Neural cell (in vitro differentiated cells): ENCODE results near the gene LRMDA. TPM values are rescaled to one million over a fixed set of nuclear protein-coding genes. Genes with fewer than 3 reads are reported as not detected.

Experiments
- H2AFZ ChIP-seq: fragments of 200-600, 300-800 bp; sonication (generic), shearing (Covaris generic); 2 replicates; pipeline ENCODE4 v1.6.0; 2014; ENCODE audit warnings: low read depth, mild to moderate bottlenecking, antibody characterized with exemption, low read length, moderate library complexity
- H3F3A ChIP-seq: fragments of 200-600 bp; shearing (Covaris generic); 2 replicates; pipeline ENCODE4 v1.6.1; 2016; ENCODE audit warnings: mild to moderate bottlenecking, moderate library complexity, mixed read lengths, antibody characterized with exemption, low read length; ENCODE audit not compliant: insufficient read depth, poor library complexity, severe bottlenecking
- H3K27ac ChIP-seq: fragments of 200-600, 300-800 bp; sonication (generic), shearing (Covaris generic); 2 replicates; pipeline ENCODE4 v1.5.1; 2014; ENCODE audit warnings: mild to moderate bottlenecking, low read length, moderate library complexity
- H3K27me3 ChIP-seq: fragments of 300-800, 200-600 bp; sonication (generic), shearing (Covaris generic); 2 replicates; pipeline ENCODE4 v1.6.0; 2014; ENCODE audit warnings: mild to moderate bottlenecking, low read depth, low read length, moderate library complexity; ENCODE audit not compliant: insufficient read depth
- H3K36me3 ChIP-seq: fragments of 300-800, 200-600 bp; sonication (generic), shearing (Covaris generic); 2 replicates; pipeline ENCODE4 v1.5.1; 2014; ENCODE audit warnings: mild to moderate bottlenecking, antibody characterized with exemption, low read length, moderate library complexity; ENCODE audit not compliant: insufficient read depth
- H3K4me2 ChIP-seq: fragments of 300-800, 200-600 bp; sonication (generic), shearing (Covaris generic); 2 replicates; pipeline ENCODE4 v1.6.0; 2014; ENCODE audit warnings: mild to moderate bottlenecking, low read length
- H3K4me3 ChIP-seq: fragments of 300-800, 200-600 bp; sonication (generic), shearing (Covaris generic); 2 replicates; pipeline ENCODE4 v1.5.1; 2014; ENCODE audit warnings: mild to moderate bottlenecking, low read length, moderate library complexity
- H3K79me2 ChIP-seq: fragments of 200-600 bp; shearing (Covaris generic); replicated peaks from 2 replicates; pipeline ENCODE4 v1.6.0; 2014; ENCODE audit warnings: mild to moderate bottlenecking, low read length, moderate library complexity; ENCODE audit not compliant: insufficient read depth
- H3K9ac ChIP-seq: fragments of 300-800, 200-600 bp; sonication (generic), shearing (Covaris generic); 2 replicates; pipeline ENCODE4 v1.6.1; 2016; ENCODE audit warnings: mild to moderate bottlenecking, low read length, mixed read lengths
- H3K9me2 ChIP-seq: fragments of 200-600 bp; shearing (Covaris generic); 2 replicates; pipeline ENCODE4 v1.6.1; 2016; ENCODE audit warnings: mild to moderate bottlenecking, low read length, mixed read lengths; ENCODE audit not compliant: insufficient read depth
- H3K9me3 ChIP-seq: fragments of 200-600, 300-800 bp; sonication (generic), shearing (Covaris generic); 2 replicates; pipeline ENCODE4 v1.6.1; 2016; ENCODE audit warnings: mild to moderate bottlenecking, mixed run types, low read length, moderate library complexity, mixed read lengths
- H4K20me1 ChIP-seq: fragments of 200-600 bp; shearing (Covaris generic); 2 replicates; pipeline ENCODE4 v1.6.1; 2016; ENCODE audit warnings: mild to moderate bottlenecking, mixed run types; ENCODE audit not compliant: insufficient read depth
- EP300 ChIP-seq: fragments of 450-650 bp; conservative IDR thresholded peaks from 2 replicates; pipeline ENCODE4 v1.6.1; 2014; ENCODE audit warnings: antibody characterized with exemption, mild to moderate bottlenecking, moderate library complexity; ENCODE audit not compliant: poor library complexity, severe bottlenecking
- EZH2 ChIP-seq: fragments of 200-600, 300-800 bp; shearing (Covaris generic), sonication (generic); IDR thresholded peaks from 2 replicates; pipeline ENCODE4 v1.6.1; 2014; ENCODE audit warnings: antibody characterized with exemption, low read length, borderline replicate concordance, mild to moderate bottlenecking; ENCODE audit not compliant: insufficient read depth, poor library complexity, severe bottlenecking
- MXI1 ChIP-seq: fragments of 450-650 bp; conservative IDR thresholded peaks from 2 replicates; pipeline ENCODE4 v1.6.1; 2014; ENCODE audit warnings: antibody characterized with exemption, mild to moderate bottlenecking; ENCODE audit not compliant: poor library complexity, severe bottlenecking
- POLR2AphosphoS5 ChIP-seq: IDR thresholded peaks from 2 replicates; pipeline ENCODE4 v1.6.1; 2012
- RAD21 ChIP-seq: fragments of 450-650 bp; conservative IDR thresholded peaks from 2 replicates; pipeline ENCODE4 v1.6.1; 2014; ENCODE audit warnings: antibody characterized with exemption, mild to moderate bottlenecking, moderate library complexity
- SMC3 ChIP-seq: fragments of 450-650 bp; conservative IDR thresholded peaks from 2 replicates; pipeline ENCODE4 v1.6.1; 2014; ENCODE audit warnings: antibody characterized with exemption, mild to moderate bottlenecking, moderate library complexity; ENCODE audit not compliant: poor library complexity
- TAF1 ChIP-seq: IDR thresholded peaks from 2 replicates; pipeline ENCODE4 v1.6.1; 2012; ENCODE audit warnings: low read depth
- polyA plus RNA-seq: library from polyadenylated mRNA; depleted of rRNA; stranded (reverse); fragments of >200 nt; gene quantifications from 2 replicates; pipeline ENCODE4 v1.2.3, GENCODE V29; 2014
- TF ChIP-seq, protein P1 (sequence below): IDR thresholded peaks from 2 replicates; pipeline ENCODE4 v1.6.1; 2012; ENCODE audit warnings: borderline replicate concordance
- TF ChIP-seq, protein P2 (sequence below): fragments of 450-650 bp; IDR thresholded peaks from 2 replicates; pipeline ENCODE4 v1.5.1; 2014; ENCODE audit warnings: antibody characterized with exemption, mild to moderate bottlenecking, moderate library complexity; ENCODE audit not compliant: poor library complexity, severe bottlenecking

The LRMDA gene
- polyA plus RNA-seq, 1 donor from 2014 or later: 5.6 TPM

GRCh38 chr10:76318211-76318610 lies 886.8 kb downstream of the LRMDA start:
- no peaks in the 10 kb centered on the region for H3K9me3 ChIP-seq
- H3K79me2 ChIP-seq: no peaks in the 10 kb centered on the region
- H3K36me3 ChIP-seq: no peaks in the 10 kb centered on the region
- TF ChIP-seq POLR2AphosphoS5 (no peak), MXI1 (no peak), RAD21 (no peak)
- no peaks in the 10 kb centered on the region for H3K9me2 ChIP-seq
- H3K4me3 ChIP-seq: no peak overlapping the region
- H3K27ac ChIP-seq: no peak overlapping the region
- H3F3A ChIP-seq: no peaks in the 10 kb centered on the region
- H3K9ac ChIP-seq: no peak overlapping the region
- no peaks in the 10 kb centered on the region for H4K20me1 ChIP-seq
- H3K4me2 ChIP-seq: no peak overlapping the region
- H3K27me3 ChIP-seq: no peaks in the 10 kb centered on the region
- no peak overlapping the region for H2AFZ ChIP-seq

DNA sequence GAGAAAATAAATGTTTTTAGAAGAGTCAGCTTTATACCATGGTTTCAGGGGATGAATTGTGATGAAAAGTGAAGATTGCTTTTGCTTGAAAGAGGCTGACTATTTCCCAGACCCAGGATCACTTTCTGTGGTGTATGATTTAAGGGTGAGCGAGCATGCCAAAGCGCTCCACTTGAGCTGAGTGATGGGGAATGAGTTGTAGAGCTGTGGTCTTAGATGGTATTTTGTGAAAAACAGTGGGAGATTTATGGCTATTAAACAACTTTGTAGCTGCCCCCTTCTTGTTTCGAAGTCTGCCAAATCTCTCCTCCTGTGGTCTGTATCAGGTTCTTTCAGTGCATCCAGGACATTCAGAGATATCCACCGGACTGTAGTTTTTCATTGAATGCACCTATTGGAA lies 888.2 kb downstream of the LRMDA start:
- H3K9me2 ChIP-seq: no peaks in the 10 kb centered on the region
- no peaks in the 10 kb centered on the region for H3K36me3 ChIP-seq
- H2AFZ ChIP-seq: no peak overlapping the region
- no peak overlapping the region for H3K4me3 ChIP-seq
- H3K27me3 ChIP-seq: no peaks in the 10 kb centered on the region
- no peaks in the 10 kb centered on the region for H4K20me1 ChIP-seq
- no peaks in the 10 kb centered on the region for H3F3A ChIP-seq
- H3K9me3 ChIP-seq: no peaks in the 10 kb centered on the region
- H3K4me2 ChIP-seq: no peak overlapping the region
- no peak for TF ChIP-seq SMC3
- TF ChIP-seq, protein P1, sequence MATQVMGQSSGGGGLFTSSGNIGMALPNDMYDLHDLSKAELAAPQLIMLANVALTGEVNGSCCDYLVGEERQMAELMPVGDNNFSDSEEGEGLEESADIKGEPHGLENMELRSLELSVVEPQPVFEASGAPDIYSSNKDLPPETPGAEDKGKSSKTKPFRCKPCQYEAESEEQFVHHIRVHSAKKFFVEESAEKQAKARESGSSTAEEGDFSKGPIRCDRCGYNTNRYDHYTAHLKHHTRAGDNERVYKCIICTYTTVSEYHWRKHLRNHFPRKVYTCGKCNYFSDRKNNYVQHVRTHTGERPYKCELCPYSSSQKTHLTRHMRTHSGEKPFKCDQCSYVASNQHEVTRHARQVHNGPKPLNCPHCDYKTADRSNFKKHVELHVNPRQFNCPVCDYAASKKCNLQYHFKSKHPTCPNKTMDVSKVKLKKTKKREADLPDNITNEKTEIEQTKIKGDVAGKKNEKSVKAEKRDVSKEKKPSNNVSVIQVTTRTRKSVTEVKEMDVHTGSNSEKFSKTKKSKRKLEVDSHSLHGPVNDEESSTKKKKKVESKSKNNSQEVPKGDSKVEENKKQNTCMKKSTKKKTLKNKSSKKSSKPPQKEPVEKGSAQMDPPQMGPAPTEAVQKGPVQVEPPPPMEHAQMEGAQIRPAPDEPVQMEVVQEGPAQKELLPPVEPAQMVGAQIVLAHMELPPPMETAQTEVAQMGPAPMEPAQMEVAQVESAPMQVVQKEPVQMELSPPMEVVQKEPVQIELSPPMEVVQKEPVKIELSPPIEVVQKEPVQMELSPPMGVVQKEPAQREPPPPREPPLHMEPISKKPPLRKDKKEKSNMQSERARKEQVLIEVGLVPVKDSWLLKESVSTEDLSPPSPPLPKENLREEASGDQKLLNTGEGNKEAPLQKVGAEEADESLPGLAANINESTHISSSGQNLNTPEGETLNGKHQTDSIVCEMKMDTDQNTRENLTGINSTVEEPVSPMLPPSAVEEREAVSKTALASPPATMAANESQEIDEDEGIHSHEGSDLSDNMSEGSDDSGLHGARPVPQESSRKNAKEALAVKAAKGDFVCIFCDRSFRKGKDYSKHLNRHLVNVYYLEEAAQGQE: no peak
- TF ChIP-seq RAD21: no peak
- TF ChIP-seq EP300: no peak
- no peak for TF ChIP-seq EZH2
- TF ChIP-seq MXI1: no peak
- TF ChIP-seq, protein P2, sequence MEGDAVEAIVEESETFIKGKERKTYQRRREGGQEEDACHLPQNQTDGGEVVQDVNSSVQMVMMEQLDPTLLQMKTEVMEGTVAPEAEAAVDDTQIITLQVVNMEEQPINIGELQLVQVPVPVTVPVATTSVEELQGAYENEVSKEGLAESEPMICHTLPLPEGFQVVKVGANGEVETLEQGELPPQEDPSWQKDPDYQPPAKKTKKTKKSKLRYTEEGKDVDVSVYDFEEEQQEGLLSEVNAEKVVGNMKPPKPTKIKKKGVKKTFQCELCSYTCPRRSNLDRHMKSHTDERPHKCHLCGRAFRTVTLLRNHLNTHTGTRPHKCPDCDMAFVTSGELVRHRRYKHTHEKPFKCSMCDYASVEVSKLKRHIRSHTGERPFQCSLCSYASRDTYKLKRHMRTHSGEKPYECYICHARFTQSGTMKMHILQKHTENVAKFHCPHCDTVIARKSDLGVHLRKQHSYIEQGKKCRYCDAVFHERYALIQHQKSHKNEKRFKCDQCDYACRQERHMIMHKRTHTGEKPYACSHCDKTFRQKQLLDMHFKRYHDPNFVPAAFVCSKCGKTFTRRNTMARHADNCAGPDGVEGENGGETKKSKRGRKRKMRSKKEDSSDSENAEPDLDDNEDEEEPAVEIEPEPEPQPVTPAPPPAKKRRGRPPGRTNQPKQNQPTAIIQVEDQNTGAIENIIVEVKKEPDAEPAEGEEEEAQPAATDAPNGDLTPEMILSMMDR: no peak
- no peak for TF ChIP-seq POLR2AphosphoS5
- no peak for TF ChIP-seq TAF1
- H3K9ac ChIP-seq: no peak overlapping the region
- H3K27ac ChIP-seq: no peak overlapping the region
- no peaks in the 10 kb centered on the region for H3K79me2 ChIP-seq

DNA sequence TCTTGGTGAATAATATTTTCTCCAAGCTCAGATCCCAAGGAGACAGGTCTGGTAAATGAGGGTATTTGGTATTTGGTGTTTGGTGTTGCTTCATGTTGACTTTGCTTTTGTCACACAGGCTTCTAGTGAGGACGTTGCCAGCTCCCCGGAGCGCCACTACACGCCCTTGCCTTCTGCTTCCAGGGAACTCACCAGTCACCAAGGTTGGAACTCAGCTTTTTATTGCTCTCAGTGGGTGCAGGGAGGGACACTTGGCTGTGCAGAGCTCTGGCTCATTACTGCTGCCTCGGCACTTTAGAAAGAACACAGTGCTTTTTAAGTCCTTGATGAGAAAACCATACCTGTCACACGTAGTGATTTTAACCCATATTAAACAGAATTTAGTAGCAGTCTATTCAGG lies 892.9 kb downstream of the LRMDA start:
- Histone ChIP-seq H3K4me2 (no peak overlapping the region), H3K36me3 (no peaks in the 10 kb centered on the region), H3K27me3 (no peaks in the 10 kb centered on the region)

More for the DNA sequence above, 892.9 kb downstream of the LRMDA start:
- Histone ChIP-seq H3F3A (no peaks in the 10 kb centered on the region), H3K9ac (no peak overlapping the region), H3K27ac (no peak overlapping the region), H4K20me1 (no peaks in the 10 kb centered on the region), H2AFZ (no peak overlapping the region), H3K79me2 (no peaks in the 10 kb centered on the region), H3K9me2 (no peaks in the 10 kb centered on the region), H3K4me3 (no peak overlapping the region), H3K9me3 (no peaks in the 10 kb centered on the region)
- TF ChIP-seq RAD21 (no peak), EZH2 (no peak), SMC3 (no peak), EP300 (no peak), MXI1 (no peak), TAF1 (no peak), POLR2AphosphoS5 (no peak)
- TF ChIP-seq, protein P2: no peak
- TF ChIP-seq, protein P1: no peak
